WTC11 (cell line): ENCODE results near the gene REEP3. TPM values are rescaled to one million over a fixed set of nuclear protein-coding genes. Genes with fewer than 3 reads are reported as not detected.

ENCODE experiments used
- ATAC-seq: fragments of 200-7000 bp; cut with Tn5 transposase; 2 replicates; pipeline ENCODE4 v1.10.0; 2021; ENCODE audit warnings: mild to moderate bottlenecking, moderate library complexity
- CTCF ChIA-PET: fragments of 300-600 bp; sonication (Branson Sonifier 250); formaldehyde crosslinking; loops from one replicate; lab custom pipeline; 2021; ENCODE audit warnings: antibody characterized with exemption; lab: Charles Lee
- POLR2A ChIA-PET: fragments of 350-600 bp; sonication (Branson Sonifier 250); formaldehyde crosslinking; loops from one replicate; lab custom pipeline; 2021; ENCODE audit warnings: antibody characterized with exemption; lab: Charles Lee
- DNase-seq: peaks from one replicate; pipeline ENCODE4 v3.0.0; 2021; ENCODE audit warnings: low spot score
- H3K27ac Mint-ChIP-seq: 2 replicates; pipeline ENCODE4 v1.8.0; 2021; ENCODE audit warnings: mixed read lengths
- H3K27me3 Mint-ChIP-seq: 2 replicates; pipeline ENCODE4 v1.8.0; 2021; ENCODE audit warnings: low read depth, mild to moderate bottlenecking, moderate library complexity, mixed read lengths
- H3K36me3 Mint-ChIP-seq: 2 replicates; pipeline ENCODE4 v1.8.0; 2021; ENCODE audit warnings: mixed read lengths
- H3K4me1 Mint-ChIP-seq: 2 replicates; pipeline ENCODE4 v1.8.0; 2022; ENCODE audit warnings: mixed read lengths
- H3K4me3 Mint-ChIP-seq: 2 replicates; pipeline ENCODE4 v1.8.0; 2021; ENCODE audit warnings: mild to moderate bottlenecking, moderate library complexity, mixed read lengths
- H3K9me3 Mint-ChIP-seq: 2 replicates; pipeline ENCODE4 v1.8.0; 2021; ENCODE audit warnings: mixed read lengths
- ARID4B ChIP-seq: sonication (generic); formaldehyde crosslinking; IDR thresholded peaks from 2 replicates; pipeline ENCODE4 v1.8.0; 2023; ENCODE audit warnings: missing genetic modification reagents, mild to moderate bottlenecking, borderline replicate concordance
- ATF1 ChIP-seq: sonication (generic); formaldehyde crosslinking; IDR thresholded peaks from 2 replicates; pipeline ENCODE4 v1.8.1; 2023; ENCODE audit warnings: mild to moderate bottlenecking, moderate library complexity, missing genetic modification reagents
- ATF6 ChIP-seq: sonication (generic); formaldehyde crosslinking; IDR thresholded peaks from 2 replicates; pipeline ENCODE4 v1.8.1; 2023; ENCODE audit warnings: mild to moderate bottlenecking, missing genetic modification reagents
- HMGA2 ChIP-seq: fragments of 250-450 bp; sonication (Bioruptor Pico); IDR thresholded peaks from 2 replicates; pipeline ENCODE4 v1.4.0; 2021; ENCODE audit warnings: mild to moderate bottlenecking, moderate library complexity
- RORB ChIP-seq: fragments of 250-450 bp; sonication (Bioruptor Pico); IDR thresholded peaks from 2 replicates; pipeline ENCODE4 v1.9.0; 2021; ENCODE audit warnings: mild to moderate bottlenecking
- SOX15 ChIP-seq: fragments of 250-450 bp; sonication (Bioruptor Pico); IDR thresholded peaks from 2 replicates; pipeline ENCODE4 v1.9.0; 2021; ENCODE audit warnings: mild to moderate bottlenecking
- USF2 ChIP-seq: sonication (generic); formaldehyde crosslinking; IDR thresholded peaks from 2 replicates; pipeline ENCODE4 v1.8.1; 2023; ENCODE audit warnings: mild to moderate bottlenecking, missing genetic modification reagents, moderate library complexity
- ZBTB21 ChIP-seq: sonication (generic); formaldehyde crosslinking; IDR thresholded peaks from 2 replicates; pipeline ENCODE4 v1.8.1; 2023; ENCODE audit warnings: mild to moderate bottlenecking, missing genetic modification reagents, borderline replicate concordance
- ZNF138 ChIP-seq: sonication (generic); formaldehyde crosslinking; conservative IDR thresholded peaks from 2 replicates; pipeline ENCODE4 v1.8.1; 2022; ENCODE audit warnings: mild to moderate bottlenecking, moderate library complexity, missing genetic modification reagents
- ZNF512 ChIP-seq: sonication (generic); formaldehyde crosslinking; IDR thresholded peaks from 2 replicates; pipeline ENCODE4 v1.8.1; 2022; ENCODE audit warnings: missing genetic modification reagents, borderline replicate concordance
- ZNF532 ChIP-seq: fragments of 250-450 bp; sonication (Bioruptor Pico); IDR thresholded peaks from 2 replicates; pipeline ENCODE4 v1.9.0; 2021; ENCODE audit warnings: mild to moderate bottlenecking, borderline replicate concordance
- ZNF671 ChIP-seq: fragments of 250-450 bp; sonication (Bioruptor Pico); IDR thresholded peaks from 2 replicates; pipeline ENCODE4 v1.8.0; 2021; ENCODE audit warnings: mild to moderate bottlenecking
- ZSCAN18 ChIP-seq: fragments of 250-450 bp; sonication (Bioruptor Pico); IDR thresholded peaks from 2 replicates; pipeline ENCODE4 v2.1.2; 2022; ENCODE audit warnings: mild to moderate bottlenecking, moderate library complexity
- total RNA-seq: library from RNA; stranded (reverse); gene quantifications from 3 replicates; pipeline ENCODE4 v1.2.3, GENCODE V29; 2021

Gene REEP3
- total RNA-seq, 1 experiment from 2014 or later, result 18.5 TPM

GRCh38 chr10:63583909-63584724, 62.9 kb downstream of the REEP3 start:
- ChIA-PET CTCF (interaction anchor here (0.7 kb wide), 1 partner anchor 10 kb away, joined by 3 read pairs; no protein-coding TSS in a partner anchor), POLR2A (interaction anchor here (0.6 to 0.7 kb wide), 3 partner anchors 11 to 349 kb away, joined by 4 to 5 read pairs (median 4); no protein-coding TSS in a partner anchor)
- Mint-ChIP-seq H3K27ac (no peak overlapping the region), H3K9me3 (no peaks in the 10 kb centered on the region), H3K36me3 (no peaks in the 10 kb centered on the region), H3K27me3 (no peaks in the 10 kb centered on the region), H3K4me1 (peaks cover 13% of the 10 kb centered on the region), H3K4me3 (no peak overlapping the region)
- DNase-seq (no peak), ATAC-seq (no peak; the same call in 1 of the 2 replicates)
- TF ChIP-seq USF2 (CRISPR knock-in tag) (no peak), SOX15 (CRISPR knock-in tag) (no peak), RORB (no peak)

- no peak for DNase-seq
- CTCF ChIA-PET, result interaction anchor here (0.7 kb wide), 1 partner anchor 10 kb away, joined by 3 read pairs; no protein-coding TSS in a partner anchor
- no peaks in the 10 kb centered on the region for H3K27me3 Mint-ChIP-seq
- POLR2A ChIA-PET, result interaction anchor here (0.6 to 0.7 kb wide), 3 partner anchors 12 to 349 kb away, joined by 4 to 5 read pairs (median 4); no protein-coding TSS in a partner anchor
- ATAC-seq, result no peak
- no peaks in the 10 kb centered on the region for H3K9me3 Mint-ChIP-seq
- H3K4me1 Mint-ChIP-seq, result peaks cover 13% of the 10 kb centered on the region
- H3K36me3 Mint-ChIP-seq, result no peaks in the 10 kb centered on the region
- TF ChIP-seq ZNF138 (CRISPR knock-in tag) (no peak), ZNF532 (CRISPR knock-in tag) (no peak), ZSCAN18 (CRISPR knock-in tag) (no peak), ATF6 (CRISPR knock-in tag) (no peak), ZBTB21 (CRISPR knock-in tag) (no peak), ATF1 (CRISPR knock-in tag) (no peak), HMGA2 (CRISPR knock-in tag) (no peak), ARID4B (CRISPR knock-in tag) (no peak), ZNF512 (CRISPR knock-in tag) (no peak), ZNF671 (CRISPR knock-in tag) (no peak)
- no peak overlapping the region for H3K4me3 Mint-ChIP-seq
- H3K27ac Mint-ChIP-seq, result no peak overlapping the region
These were observed 63.5 kb downstream of the REEP3 start for GRCh38 chr10:63584725-63585035.
